CD4-positive, alpha-beta T cell treated with Interleukin-2 at 100 ng/mL for 4 hours (primary cell): ENCODE data around the gene BTNL9.
"Not testable (repeated sequence)": the region's sequence is repeated elsewhere in the genome, so short reads cannot be mapped to it uniquely, and the experiment has no call there.

Experiments
- DNase-seq: peaks from one replicate; pipeline ENCODE4 v3.0.0-alpha.2; 2020; ENCODE audit warnings: low spot score

BTNL9 gene

GRCh38 chr5:181100121-181100875 is 60.2 kb downstream of the BTNL9 start:
- no peak for DNase-seq

- DNase-seq: not testable (repeated sequence)
Measured at GRCh38 chr5:181101030-181101641, 61.1 kb downstream of the BTNL9 start.

- DNase-seq: not testable (repeated sequence)
Measured at GRCh38 chr5:181101930-181102674, 62.0 kb downstream of the BTNL9 start.

DNA sequence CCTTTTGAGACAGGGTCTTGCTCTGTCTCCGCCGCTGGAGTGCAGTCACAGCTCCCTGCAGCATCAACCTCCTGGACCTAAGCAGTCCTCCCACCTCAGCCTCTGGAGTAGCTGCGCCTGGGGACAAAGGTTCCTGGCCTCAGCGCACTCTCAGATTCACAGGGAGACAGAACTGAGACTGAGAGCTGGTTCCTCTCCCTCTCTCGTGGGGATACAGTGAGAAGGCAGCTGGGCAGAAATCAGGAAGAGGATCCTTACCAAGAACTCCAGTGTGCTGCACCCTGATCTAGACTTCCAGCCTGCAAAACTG is 64.1 kb downstream of the BTNL9 start:
- DNase-seq: not testable (repeated sequence)

- not testable (repeated sequence) for DNase-seq
Measured at GRCh38 chr5:181104606-181105390, 64.7 kb downstream of the BTNL9 start.

GRCh38 chr5:181105391-181106025 is 65.4 kb downstream of the BTNL9 start:
- no peak for DNase-seq

DNA sequence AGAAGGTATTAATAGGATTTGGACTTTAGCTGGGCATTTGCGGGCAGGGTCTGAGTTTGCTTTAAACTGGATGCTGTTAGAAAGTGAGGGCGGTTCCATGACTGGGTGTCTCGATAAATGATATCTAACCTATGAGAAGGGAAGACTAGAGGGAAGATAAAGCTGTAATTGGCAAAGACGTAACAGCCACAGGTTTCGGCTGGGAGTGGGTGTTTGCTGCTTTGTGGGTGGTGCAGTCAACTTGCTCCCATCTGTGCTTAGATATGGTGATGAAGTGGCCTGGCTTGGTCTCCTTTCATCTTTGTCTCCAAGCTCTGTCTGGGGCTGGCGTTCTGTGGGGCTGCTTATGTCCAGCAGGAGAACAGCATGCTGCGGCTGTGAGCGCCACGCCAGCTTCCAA is 67.6 kb downstream of the BTNL9 start:
- DNase-seq: no peak

GRCh38 chr5:181108578-181109165 is 68.6 kb downstream of the BTNL9 start:
- no peak for DNase-seq

DNA sequence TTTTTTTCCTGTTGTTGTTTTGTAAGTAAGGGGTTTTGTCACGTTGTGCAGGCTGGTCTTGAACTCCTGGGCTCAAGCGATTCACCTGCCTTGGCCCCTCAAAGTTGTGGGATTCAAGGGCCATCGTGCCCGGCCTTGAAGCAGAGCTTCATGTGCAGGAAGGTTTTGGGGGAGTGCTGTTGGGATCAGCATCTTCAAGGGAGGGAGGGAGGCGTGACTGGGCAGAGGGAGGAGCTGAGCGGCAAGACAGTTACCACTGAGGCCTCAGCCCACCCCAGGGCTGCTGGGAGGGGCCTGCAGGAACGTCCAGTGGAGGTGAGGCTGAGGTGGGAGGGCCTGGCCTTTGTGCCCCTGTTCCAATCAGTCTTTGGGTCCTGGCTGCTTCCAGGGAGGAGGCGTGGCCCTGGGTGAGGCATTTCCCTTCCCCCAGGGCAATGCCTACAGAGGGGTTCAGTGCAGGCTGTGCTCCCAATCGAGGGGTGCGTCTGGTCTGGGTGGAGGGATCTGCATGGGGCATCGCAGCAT is 69.5 kb downstream of the BTNL9 start:
- no peak for DNase-seq

GRCh38 chr5:181111010-181111409 is 70.9 kb downstream of the BTNL9 start:
- DNase-seq: no peak
